H9 (cell line): ENCODE data around the gene CARS1. TPM values are rescaled to one million over a fixed set of nuclear protein-coding genes. Genes with fewer than 3 reads are reported as not detected.

Experiments
- DNase-seq: peaks from one replicate; pipeline ENCODE4 v3.0.0-alpha.2; 2017
- H2AFZ ChIP-seq: one replicate; pipeline ENCODE4 v1.6.1; 2013; ENCODE audit warnings: mild to moderate bottlenecking, low read length, control low read depth, moderate library complexity
- H2AK5ac ChIP-seq: 2 replicates; pipeline ENCODE4 v1.6.1; 2013; ENCODE audit warnings: low read length, control low read depth, mixed read lengths; ENCODE audit not compliant: insufficient read length
- H2BK120ac ChIP-seq: one replicate; pipeline ENCODE4 v1.6.1; 2013; ENCODE audit warnings: low read depth, mild to moderate bottlenecking, low read length, control low read depth, inconsistent platforms; ENCODE audit not compliant: poor library complexity, severe bottlenecking
- H2BK12ac ChIP-seq: 2 replicates; pipeline ENCODE4 v1.6.1; 2013; ENCODE audit warnings: low read length, control low read depth, mixed read lengths, low read depth; ENCODE audit not compliant: insufficient read length
- H2BK15ac ChIP-seq: 2 replicates; pipeline ENCODE4 v1.6.1; 2013; ENCODE audit warnings: low read depth, low read length, control low read depth
- H2BK20ac ChIP-seq: one replicate; pipeline ENCODE4 v1.6.1; 2013; ENCODE audit warnings: low read depth, mild to moderate bottlenecking, low read length, control low read depth, inconsistent platforms; ENCODE audit not compliant: poor library complexity, severe bottlenecking
- H2BK5ac ChIP-seq: 2 replicates; pipeline ENCODE4 v1.6.1; 2013; ENCODE audit warnings: low read length, control low read depth, mixed read lengths; ENCODE audit not compliant: insufficient read length
- H3K14ac ChIP-seq: 2 replicates; pipeline ENCODE4 v1.6.1; 2013; ENCODE audit warnings: low read length, control low read depth; ENCODE audit not compliant: insufficient read depth
- H3K18ac ChIP-seq: 2 replicates; pipeline ENCODE4 v1.6.1; 2013; ENCODE audit warnings: low read depth, mild to moderate bottlenecking, mixed read lengths, low read length, control low read depth; ENCODE audit not compliant: insufficient read length
- H3K23ac ChIP-seq: 2 replicates; pipeline ENCODE4 v1.6.1; 2013; ENCODE audit warnings: low read length, control low read depth, mixed read lengths, low read depth; ENCODE audit not compliant: insufficient read length
- H3K23me2 ChIP-seq: 2 replicates; pipeline ENCODE4 v1.6.1; 2013; ENCODE audit warnings: low read depth, mild to moderate bottlenecking, mixed read lengths, low read length, control low read depth; ENCODE audit not compliant: insufficient read length, poor library complexity, severe bottlenecking
- H3K27ac ChIP-seq: 2 replicates; pipeline ENCODE4 v1.5.1; 2013; ENCODE audit warnings: low read length, control low read depth, mixed read lengths, low read depth; ENCODE audit not compliant: insufficient read length
- H3K27me3 ChIP-seq: 2 replicates; pipeline ENCODE4 v1.6.1; 2013; ENCODE audit warnings: low read length, control low read depth, inconsistent platforms; ENCODE audit not compliant: insufficient read depth
- H3K4ac ChIP-seq: 2 replicates; pipeline ENCODE4 v1.6.1; 2013; ENCODE audit warnings: low read depth, mild to moderate bottlenecking, control low read depth, inconsistent platforms, low read length, moderate library complexity
- H3K4me1 ChIP-seq: 2 replicates; pipeline ENCODE4 v1.6.1; 2013; ENCODE audit warnings: low read length, control low read depth, inconsistent platforms; ENCODE audit not compliant: insufficient read depth
- H3K4me2 ChIP-seq: 2 replicates; pipeline ENCODE4 v1.6.1; 2013; ENCODE audit warnings: low read length, control low read depth, mixed read lengths; ENCODE audit not compliant: insufficient read length, insufficient read depth
- H3K56ac ChIP-seq: 2 replicates; pipeline ENCODE4 v1.6.1; 2013; ENCODE audit warnings: low read depth, mild to moderate bottlenecking, mixed read lengths, low read length, control low read depth; ENCODE audit not compliant: insufficient read length
- H3K79me1 ChIP-seq: 2 replicates; pipeline ENCODE4 v1.6.1; 2013; ENCODE audit warnings: low read depth, mild to moderate bottlenecking, moderate library complexity, low read length, control low read depth, inconsistent platforms; ENCODE audit not compliant: insufficient read depth, poor library complexity, severe bottlenecking
- H3K79me2 ChIP-seq: 2 replicates; pipeline ENCODE4 v1.6.1; 2013; ENCODE audit warnings: low read length, control low read depth, inconsistent platforms; ENCODE audit not compliant: insufficient read depth
- H3K9ac ChIP-seq: 2 replicates; pipeline ENCODE4 v1.6.1; 2013; ENCODE audit warnings: low read length, control low read depth, mixed read lengths; ENCODE audit not compliant: insufficient read length; ENCODE audit errors: extremely low read depth
- H3K9me3 ChIP-seq: one replicate; pipeline ENCODE4 v1.6.1; 2013; ENCODE audit warnings: low read depth, low read length, inconsistent platforms; ENCODE audit not compliant: control insufficient read depth
- H3T11ph ChIP-seq: one replicate; pipeline ENCODE4 v1.6.1; 2013; ENCODE audit warnings: mild to moderate bottlenecking, low read length, control low read depth, inconsistent platforms
- H4K20me1 ChIP-seq: one replicate; pipeline ENCODE4 v1.6.1; 2013; ENCODE audit not compliant: control insufficient read depth, insufficient read length, insufficient read depth
- H4K5ac ChIP-seq: 2 replicates; pipeline ENCODE4 v1.6.1; 2013; ENCODE audit warnings: low read depth, mild to moderate bottlenecking, mixed read lengths, low read length, control low read depth; ENCODE audit not compliant: insufficient read length
- H4K8ac ChIP-seq: replicated peaks from 2 replicates; pipeline ENCODE4 v1.6.1; 2013; ENCODE audit warnings: low read length, control low read depth, mixed read lengths, low read depth; ENCODE audit not compliant: insufficient read length
- H4K91ac ChIP-seq: 2 replicates; pipeline ENCODE4 v1.6.1; 2013; ENCODE audit warnings: low read depth, mild to moderate bottlenecking, moderate library complexity, mixed read lengths, low read length, control low read depth; ENCODE audit not compliant: insufficient read length
- H3K27ac Mint-ChIP-seq, 3 experiments: 2 replicates in 2 of 3; 3 replicates in 1 of 3; pipeline ENCODE4 v1.8.0; 2020 to 2021; ENCODE audit warnings: mixed read lengths in 3 of 3, mild to moderate bottlenecking in 1 of 3, moderate library complexity in 1 of 3
- H3K27me3 Mint-ChIP-seq: 2 replicates; pipeline ENCODE4 v1.8.0; 2021; ENCODE audit warnings: low read depth, mild to moderate bottlenecking, moderate library complexity, mixed read lengths
- H3K36me3 Mint-ChIP-seq, 3 experiments: 2 replicates in 2 of 3; 3 replicates in 1 of 3; pipeline ENCODE4 v1.8.0; 2020 to 2021; ENCODE audit warnings: low read depth in 3 of 3, mixed read lengths in 3 of 3; ENCODE audit not compliant: insufficient read depth in 1 of 3
- H3K4me1 Mint-ChIP-seq, 2 experiments: 2 replicates each; pipeline ENCODE4 v1.8.0; 2020; ENCODE audit warnings: mixed read lengths in 2 of 2
- H3K4me3 Mint-ChIP-seq, 2 experiments: 2 replicates in 1 of 2; 3 replicates in 1 of 2; pipeline ENCODE4 v1.8.0; 2020 to 2021; ENCODE audit warnings: mild to moderate bottlenecking in 2 of 2, mixed read lengths in 2 of 2, moderate library complexity in 1 of 2
- H3K9me3 Mint-ChIP-seq, 2 experiments: 2 replicates in 1 of 2; 3 replicates in 1 of 2; pipeline ENCODE4 v1.8.0; 2020; ENCODE audit warnings: mild to moderate bottlenecking in 2 of 2, mixed read lengths in 2 of 2, moderate library complexity in 1 of 2
- WGBS: extraction: QIAGEN DNeasy Blood & Tissue Kit; methylation state at CpG from one replicate; pipeline ENCODE4 v1.1.7; 2013; ENCODE audit warnings: missing lambda C conversion rate, low lambda C conversion rate, mixed read lengths; ENCODE audit not compliant: insufficient read length; ENCODE audit errors: extremely low coverage; 5-methylcytosine and 5-hydroxymethylcytosine counted together
- total RNA-seq: library from RNA; stranded (reverse); gene quantifications from 2 replicates; pipeline ENCODE4 v1.2.1, GENCODE V29; 2021
- TF ChIP-seq, protein P1 (sequence below): fragments of 200-600 bp; sonication (generic); conservative IDR thresholded peaks from 3 replicates; pipeline ENCODE4 v1.8.0; 2021; ENCODE audit warnings: antibody characterized with exemption, mild to moderate bottlenecking

Gene CARS1
- total RNA-seq, 1 experiment from 2014 or later = 92.3 TPM

DNA sequence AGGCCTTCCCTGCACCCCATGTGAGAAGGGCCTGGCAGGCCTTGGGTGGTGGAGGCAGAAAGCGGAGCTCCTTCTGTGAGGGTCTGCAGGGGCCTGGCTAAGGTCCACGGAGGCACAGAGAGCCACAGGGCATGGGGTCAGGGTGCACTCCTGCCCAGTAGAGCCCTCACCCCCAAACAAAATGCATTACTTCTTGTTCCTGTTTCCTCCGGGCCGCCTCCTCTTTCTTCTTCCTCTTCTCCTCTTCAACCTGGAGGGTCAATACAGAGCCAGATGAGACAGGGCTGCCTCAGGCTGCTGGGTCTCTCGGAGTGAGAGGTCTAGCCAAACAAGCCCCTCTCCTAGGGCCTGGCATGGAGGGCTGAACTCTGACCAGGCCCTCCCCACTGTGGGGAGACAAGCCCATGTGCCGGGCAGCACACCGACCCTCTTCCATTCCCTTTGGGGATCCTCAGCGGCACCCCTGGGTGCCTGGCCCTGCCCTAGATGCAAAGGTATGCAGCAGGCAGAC lies 54.8 kb downstream of the CARS1 start:
- H3K9me3 ChIP-seq = no peaks in the 10 kb centered on the region
- peaks cover 44 to 72% (median 57%) of the 10 kb centered on the region in 3 experiments; a peak in 6 of 7 replicates for H3K36me3 Mint-ChIP-seq
- no peak overlapping the region for H4K8ac ChIP-seq
- H3K4ac ChIP-seq = no peak overlapping the region
- H4K5ac ChIP-seq = no peak overlapping the region
- H3K56ac ChIP-seq = no peak overlapping the region
- H3K4me3 Mint-ChIP-seq = no peak overlapping the region
- H2BK5ac ChIP-seq = no peak overlapping the region
- no peak overlapping the region for H3T11ph ChIP-seq
- no peak overlapping the region for H2BK12ac ChIP-seq
- no peaks in the 10 kb centered on the region for H3K4me1 ChIP-seq
- H3K79me1 ChIP-seq = no peaks in the 10 kb centered on the region
- H2AK5ac ChIP-seq = no peak overlapping the region
- H4K91ac ChIP-seq = no peak overlapping the region
- WGBS = no CpG with 5 or more reads among the region's 8 CpGs
- H3K9me3 Mint-ChIP-seq = no peaks in the 10 kb centered on the region
- H3K14ac ChIP-seq = no peak overlapping the region
- DNase-seq = no peak
- H3K79me2 ChIP-seq = no peaks in the 10 kb centered on the region
- H3K4me2 ChIP-seq = no peak overlapping the region
- no peak overlapping the region for H3K9ac ChIP-seq
- H3K27me3 ChIP-seq = no peaks in the 10 kb centered on the region
- H3K18ac ChIP-seq = no peak overlapping the region
- no peak overlapping the region for H2BK120ac ChIP-seq
- H3K4me1 Mint-ChIP-seq = peaks cover 12 to 13% of the 10 kb centered on the region in 2 experiments
- no peak overlapping the region for H2AFZ ChIP-seq
- H3K27me3 Mint-ChIP-seq = no peaks in the 10 kb centered on the region
- H3K23ac ChIP-seq = no peak overlapping the region
- H2BK20ac ChIP-seq = no peak overlapping the region
- H3K27ac Mint-ChIP-seq = peak overlapping the region in 2 of 3 experiments; percentile 34 to 37; a peak in 2 of 7 replicates
- H3K27ac ChIP-seq = no peak overlapping the region
- TF ChIP-seq, protein P1, sequence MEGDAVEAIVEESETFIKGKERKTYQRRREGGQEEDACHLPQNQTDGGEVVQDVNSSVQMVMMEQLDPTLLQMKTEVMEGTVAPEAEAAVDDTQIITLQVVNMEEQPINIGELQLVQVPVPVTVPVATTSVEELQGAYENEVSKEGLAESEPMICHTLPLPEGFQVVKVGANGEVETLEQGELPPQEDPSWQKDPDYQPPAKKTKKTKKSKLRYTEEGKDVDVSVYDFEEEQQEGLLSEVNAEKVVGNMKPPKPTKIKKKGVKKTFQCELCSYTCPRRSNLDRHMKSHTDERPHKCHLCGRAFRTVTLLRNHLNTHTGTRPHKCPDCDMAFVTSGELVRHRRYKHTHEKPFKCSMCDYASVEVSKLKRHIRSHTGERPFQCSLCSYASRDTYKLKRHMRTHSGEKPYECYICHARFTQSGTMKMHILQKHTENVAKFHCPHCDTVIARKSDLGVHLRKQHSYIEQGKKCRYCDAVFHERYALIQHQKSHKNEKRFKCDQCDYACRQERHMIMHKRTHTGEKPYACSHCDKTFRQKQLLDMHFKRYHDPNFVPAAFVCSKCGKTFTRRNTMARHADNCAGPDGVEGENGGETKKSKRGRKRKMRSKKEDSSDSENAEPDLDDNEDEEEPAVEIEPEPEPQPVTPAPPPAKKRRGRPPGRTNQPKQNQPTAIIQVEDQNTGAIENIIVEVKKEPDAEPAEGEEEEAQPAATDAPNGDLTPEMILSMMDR = no peak
- H3K23me2 ChIP-seq = no peaks in the 10 kb centered on the region
- no peak overlapping the region for H2BK15ac ChIP-seq
- H4K20me1 ChIP-seq = no peaks in the 10 kb centered on the region
